GDM1 (cell line): ENCODE data around the gene C9orf57.
"Not testable (repeated sequence)": the region's sequence is repeated elsewhere in the genome, so short reads cannot be mapped to it uniquely, and the experiment has no call there.

Experiments used
- DNase-seq: peaks from one replicate; lab custom pipeline; 2025; lab: John Stamatoyannopoulos, UW

The C9orf57 gene, protein sequence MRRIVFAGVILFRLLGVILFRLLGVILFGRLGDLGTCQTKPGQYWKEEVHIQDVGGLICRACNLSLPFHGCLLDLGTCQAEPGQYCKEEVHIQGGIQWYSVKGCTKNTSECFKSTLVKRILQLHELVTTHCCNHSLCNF

DNA sequence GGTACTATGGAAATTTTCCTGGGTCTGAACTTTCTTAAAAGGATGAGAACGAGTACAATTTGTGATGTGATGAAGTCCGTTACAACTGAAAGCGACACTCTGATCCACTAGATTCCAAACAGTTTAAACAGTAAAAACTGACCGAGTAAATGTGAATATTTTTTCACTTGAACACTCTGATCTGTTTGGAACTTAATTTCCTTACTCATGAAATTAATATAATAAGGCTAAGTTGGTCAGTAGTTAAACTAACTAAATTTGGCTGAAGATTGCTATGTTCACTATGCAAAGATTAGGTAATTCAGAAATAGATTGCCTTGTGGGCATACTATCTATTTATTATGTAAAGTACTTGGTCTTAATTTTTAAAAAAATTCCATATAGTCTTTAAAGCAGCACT lies at the start of gene C9orf57:
C9orf57 (minus strand) TSS at position 101 of the 400 bp plus-strand sequence. CDS start 1,282 bp downstream, outside the sequence.
- no peak for DNase-seq

DNA sequence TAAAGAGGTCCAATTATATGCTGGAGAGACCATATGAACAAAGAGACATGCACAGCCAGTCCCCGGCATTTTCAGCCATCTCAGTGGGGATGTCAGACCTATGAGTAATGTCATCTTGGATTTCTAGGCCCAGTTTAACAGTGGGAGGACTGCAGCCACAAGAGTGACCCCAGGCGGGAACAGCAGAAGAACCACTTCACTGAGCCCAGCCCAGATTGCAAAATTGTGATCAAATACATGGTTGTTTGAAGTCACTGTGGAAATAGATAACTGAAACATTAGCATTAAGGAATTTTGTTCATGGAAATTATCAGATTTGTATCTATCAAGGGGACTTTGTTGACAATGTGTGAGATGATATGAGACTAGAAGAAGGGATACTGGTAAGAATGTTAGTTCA lies 42.1 kb upstream of the C9orf57 start:
- DNase-seq = no peak

DNA sequence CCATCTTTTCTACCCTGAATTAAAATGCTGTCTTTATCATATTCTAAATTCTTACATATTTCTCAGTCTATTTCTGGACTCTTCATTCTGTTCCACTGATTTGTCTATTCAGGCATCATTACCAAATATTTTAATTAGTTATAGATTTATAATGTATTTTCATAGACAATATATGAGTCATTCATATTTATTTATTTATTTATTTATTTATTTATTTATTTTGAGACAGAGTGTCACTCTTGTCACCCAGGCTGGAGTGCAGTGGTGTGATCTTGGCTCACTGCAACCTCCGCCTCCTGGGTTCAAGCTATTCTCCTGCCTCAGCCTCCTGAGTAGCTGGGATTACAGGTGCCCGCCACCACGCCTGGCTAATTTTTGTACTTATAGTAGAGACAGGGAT lies 35.1 kb upstream of the C9orf57 start:
- not testable (repeated sequence) for DNase-seq

DNA sequence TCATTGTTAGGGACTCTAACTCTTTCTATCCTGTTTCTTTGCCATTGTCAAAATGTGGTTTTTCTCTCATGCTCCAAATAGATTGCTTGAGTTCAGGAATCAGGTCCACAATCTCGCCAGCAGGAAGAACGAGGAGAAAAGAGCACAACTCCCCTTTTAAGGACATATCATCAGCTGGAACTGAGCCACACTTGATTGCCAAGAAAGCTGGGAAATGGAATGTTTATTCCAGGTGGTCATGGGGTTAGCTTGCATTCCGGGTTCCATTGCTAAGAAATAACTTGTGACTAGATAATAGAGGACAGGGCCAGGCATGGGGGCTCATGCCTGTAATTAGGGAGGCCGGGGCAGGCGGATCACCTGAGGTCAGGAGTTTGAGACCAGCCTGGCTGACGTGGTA lies 32.4 kb upstream of the C9orf57 start:
- DNase-seq = no peak

DNA sequence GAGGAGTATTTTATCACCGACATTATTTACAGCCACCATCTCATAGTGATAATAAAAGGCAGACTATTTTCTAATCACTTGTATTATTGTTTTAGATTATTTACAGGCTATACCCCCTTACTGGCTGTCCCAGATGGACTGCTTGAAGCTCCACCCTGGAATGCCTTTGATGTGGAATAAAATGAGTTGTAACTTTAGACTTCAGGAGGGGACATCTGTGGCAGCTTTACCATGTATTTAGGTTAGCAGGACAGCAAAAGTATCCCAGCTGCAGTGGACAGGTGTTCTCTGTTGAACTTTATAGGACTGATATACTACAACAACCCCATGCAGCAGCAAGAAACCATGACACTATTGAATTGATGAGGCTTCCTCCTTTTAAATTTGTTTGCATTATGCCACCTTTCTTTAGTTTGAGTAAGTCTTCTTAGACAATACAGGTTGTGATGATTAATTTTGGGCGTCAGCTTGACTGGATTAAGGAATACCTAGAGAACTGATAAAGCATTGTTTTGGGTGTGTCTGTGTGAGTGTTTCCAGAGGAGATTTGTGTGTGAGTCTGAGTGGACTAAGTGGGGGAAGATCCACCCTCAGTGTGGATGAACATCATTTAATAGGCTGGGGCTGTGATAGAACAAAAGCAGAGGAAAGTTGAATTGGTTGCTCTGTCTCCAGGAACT lies 29.2 kb upstream of the C9orf57 start:
- DNase-seq = no peak

DNA sequence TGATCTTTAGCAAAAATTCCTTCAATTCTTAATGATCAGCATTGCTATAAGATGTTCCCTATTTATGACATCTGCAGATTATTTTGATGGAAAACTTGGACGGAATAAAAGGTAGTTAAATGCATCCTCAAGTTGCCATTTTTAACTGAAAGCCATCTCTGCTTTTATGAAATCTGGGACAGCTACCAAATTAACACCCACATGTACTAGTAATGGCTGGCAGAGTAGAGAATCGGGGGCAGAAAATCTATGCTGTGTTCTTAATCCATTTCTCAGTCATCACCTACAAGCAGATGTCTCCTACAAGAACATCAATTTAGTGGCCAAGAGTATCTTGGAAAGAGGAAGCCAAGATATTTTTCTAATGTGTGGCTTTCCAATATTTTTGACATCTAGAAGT lies 22.1 kb upstream of the C9orf57 start:
- DNase-seq = no peak

DNA sequence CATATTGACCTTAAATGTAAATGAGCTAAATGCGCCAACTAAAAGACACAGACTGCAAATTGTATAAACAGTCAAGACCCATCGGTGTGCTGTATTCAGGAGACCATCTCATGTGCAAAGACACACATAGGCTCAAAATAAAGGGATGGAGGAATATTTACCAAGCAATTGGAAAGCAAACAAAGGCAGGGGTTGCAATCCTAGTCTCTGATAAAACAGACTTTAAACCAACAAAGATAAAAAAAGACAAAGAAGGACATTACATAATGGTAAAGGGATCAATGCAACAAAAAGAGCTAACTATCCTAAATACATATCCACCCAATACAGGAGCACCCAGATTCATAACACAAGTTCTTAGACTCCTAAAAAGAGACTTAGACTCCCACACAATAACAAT lies 14.3 kb upstream of the C9orf57 start:
- DNase-seq = not testable (repeated sequence)

DNA sequence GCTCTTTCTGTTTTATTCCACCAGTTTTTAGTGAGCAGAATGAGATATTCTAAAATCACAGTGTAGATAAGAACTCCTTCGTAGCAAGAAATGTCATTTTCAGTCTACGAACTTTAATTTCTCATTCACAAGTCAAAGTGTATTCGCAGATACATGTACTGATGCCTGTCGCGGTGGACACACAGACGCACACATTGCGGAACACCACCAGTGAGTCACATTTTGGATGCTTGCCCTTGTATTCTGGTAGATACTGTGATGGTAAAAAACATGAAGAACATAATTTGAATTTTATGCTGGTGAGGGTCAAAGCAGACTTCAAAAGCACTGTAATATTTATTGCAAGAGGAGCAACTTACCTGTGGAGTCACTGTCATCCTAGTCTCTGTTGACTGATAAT lies 4.7 kb upstream of the C9orf57 start:
- DNase-seq = no peak

DNA sequence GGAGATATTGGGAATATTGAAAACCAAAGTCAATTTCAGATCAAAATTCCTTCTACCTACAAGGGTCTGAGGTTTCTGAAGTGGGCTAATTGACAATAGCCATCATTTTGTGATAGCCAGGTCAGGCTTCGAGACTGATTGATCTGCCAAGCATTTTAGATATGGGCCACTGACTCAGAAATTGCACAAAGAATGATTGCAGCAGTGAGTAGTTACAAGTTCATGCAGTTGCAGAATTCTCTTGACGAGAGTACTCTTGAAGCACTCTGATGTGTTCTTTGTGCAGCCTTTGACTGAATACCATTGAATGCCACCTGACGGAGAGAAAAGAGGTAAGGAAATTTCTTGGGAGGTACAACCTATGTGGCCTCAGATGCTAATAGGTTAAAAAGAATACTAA lies 8.3 kb downstream of the C9orf57 start:
- no peak for DNase-seq

DNA sequence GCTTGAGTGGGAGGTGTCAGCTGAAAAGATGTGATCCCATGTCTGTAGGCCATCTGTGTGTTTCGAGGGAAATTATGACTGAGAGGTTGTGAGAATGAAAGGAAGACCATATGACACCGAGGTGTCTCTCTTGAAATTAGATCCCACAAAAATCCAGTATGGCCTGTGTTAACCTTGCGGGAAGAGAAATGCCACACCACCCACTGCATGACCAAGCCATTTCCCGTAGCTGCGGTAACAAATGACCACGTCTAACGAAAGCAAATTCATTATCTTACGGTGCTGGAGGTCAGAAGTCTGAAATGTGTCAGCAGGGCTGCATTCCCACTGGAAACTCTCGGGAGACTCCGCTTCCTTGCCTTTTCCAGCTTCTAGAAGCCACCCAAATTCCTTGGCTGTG lies 11.6 kb downstream of the C9orf57 start:
- DNase-seq = no peak

DNA sequence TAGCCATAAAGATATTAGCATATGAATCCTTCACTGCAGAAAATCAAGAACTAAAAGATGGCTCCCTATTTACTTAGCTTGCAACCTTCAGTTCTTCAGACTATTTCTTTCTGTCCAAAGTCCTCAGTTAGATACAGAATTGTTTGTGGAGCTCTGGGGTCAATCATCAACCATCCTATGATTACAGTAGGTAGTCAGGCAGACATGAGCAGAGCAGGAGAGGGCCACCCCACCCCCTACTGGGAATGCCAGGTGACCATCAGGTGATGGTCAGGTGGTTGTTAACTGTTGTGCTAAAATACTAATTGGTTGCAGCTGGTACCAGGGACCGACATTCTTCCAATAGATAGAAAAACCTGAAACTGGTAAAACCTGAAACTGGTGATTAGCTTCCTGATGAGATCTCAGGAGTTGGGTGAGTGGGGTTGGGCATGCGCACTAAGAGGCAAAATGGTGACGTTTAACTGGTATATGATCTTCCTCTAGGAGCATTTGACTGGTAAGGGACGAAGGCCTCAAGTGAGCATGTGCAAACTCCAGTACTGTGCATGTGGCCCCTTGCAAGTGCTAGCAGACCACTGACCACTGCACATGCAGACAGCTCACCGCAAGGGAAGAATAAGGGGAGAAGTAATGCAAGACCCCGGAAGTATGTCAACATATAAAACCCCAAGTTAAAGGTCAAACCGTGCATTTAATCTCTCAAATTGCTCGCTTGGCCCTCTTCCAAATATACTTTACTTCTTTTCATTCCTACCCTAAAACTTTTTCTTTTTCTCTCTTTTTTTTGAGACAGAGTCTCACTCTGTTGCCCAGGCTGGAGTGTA lies 13.6 kb downstream of the C9orf57 start:
- DNase-seq = no peak

DNA sequence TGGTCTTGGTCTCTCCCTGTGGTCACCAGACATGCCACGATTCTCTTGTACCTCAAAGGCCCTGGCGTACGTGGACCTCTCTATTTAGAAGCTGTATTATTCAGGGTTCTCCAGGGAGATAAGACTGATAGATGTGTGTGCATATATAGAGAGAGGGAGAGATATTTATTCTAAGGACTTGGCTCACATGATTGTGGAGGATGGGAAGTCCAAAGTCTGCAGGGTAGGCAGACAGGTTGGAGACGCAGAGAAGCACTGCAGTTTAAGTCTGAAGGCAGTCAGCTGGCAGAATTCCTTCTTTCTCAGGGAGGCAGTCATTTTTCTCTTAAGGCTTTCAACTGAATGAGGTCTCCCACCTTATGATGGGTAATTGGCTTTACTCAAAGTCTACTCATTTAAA lies 16.3 kb downstream of the C9orf57 start:
- DNase-seq = no peak

DNA sequence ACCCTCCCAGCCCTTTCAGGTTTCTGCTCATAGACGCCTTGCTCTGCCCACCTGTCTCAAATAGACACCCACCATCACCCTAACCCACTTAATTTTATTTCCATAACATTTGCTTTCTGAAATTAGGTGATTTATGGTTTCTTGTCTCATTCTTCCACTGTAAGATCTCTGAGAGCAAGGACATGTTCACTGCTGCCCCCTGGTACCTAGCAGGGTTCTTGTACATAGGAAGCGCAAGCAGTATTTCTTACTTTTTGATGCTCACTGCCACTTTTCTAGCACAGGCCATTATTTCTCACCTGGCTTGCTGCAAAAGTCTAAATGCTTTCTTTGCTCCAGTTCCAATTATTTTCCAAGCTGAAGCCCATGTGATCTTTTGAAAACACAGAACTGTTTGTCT lies 16.8 kb downstream of the C9orf57 start:
- DNase-seq = no peak

DNA sequence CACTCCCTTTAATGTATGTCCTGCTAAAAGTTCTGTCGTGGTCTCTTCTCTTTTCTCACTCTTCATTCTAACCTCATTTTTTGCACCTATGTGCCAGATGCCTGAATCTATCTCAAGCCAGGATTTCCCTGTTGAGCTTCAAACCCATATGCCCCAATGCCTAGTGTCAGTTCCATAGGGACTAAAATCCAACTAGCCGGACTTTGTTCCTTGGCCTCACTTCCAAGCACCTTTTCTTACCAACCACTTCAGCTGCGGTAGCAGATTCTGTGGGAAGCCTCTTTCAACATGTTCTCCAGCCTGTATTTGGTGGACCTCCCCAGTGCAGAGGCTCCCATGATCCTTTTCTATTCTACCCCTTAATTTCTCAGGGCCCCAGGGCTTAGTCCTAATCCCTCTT lies 17.5 kb downstream of the C9orf57 start:
- DNase-seq = no peak

DNA sequence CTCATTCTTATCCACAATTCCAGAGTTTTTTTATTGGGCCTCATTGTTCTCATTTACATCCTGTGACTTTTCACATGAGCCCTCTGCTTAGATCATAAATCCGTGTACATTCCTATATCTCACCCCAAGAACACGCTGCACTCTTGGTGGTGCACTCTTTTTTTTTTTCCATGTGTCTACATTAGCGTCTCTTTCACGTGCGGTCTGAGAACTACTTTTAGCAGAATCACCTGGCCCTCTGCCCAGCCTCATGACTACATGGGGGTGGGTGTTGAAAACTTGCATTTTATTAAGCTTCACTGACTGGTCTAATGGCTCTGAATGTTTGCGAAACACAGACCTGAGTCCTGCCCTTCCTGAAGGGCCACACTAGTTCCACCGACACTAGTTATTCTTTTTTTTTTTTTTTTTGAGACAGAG lies 18.6 kb downstream of the C9orf57 start:
- no peak for DNase-seq

DNA sequence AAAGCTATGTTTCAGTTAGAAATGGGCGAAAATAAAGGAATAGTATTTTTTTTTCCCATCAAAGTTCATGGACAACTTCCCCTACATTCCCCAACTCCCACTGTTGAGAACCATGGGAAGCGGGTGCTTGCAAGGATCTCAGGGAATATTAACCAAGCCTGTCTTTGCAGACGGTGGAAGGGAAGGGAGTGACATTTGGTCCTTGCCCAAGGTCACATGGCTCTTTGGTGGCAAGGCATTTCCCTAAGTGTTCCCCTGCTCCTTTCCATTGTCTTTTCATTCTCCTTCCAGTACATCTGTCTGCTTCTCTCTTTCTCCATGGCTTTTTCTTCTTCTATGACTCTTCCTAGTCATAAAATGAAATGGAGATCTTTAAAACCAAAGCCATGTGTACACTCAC lies 19.0 kb downstream of the C9orf57 start:
- no peak for DNase-seq

DNA sequence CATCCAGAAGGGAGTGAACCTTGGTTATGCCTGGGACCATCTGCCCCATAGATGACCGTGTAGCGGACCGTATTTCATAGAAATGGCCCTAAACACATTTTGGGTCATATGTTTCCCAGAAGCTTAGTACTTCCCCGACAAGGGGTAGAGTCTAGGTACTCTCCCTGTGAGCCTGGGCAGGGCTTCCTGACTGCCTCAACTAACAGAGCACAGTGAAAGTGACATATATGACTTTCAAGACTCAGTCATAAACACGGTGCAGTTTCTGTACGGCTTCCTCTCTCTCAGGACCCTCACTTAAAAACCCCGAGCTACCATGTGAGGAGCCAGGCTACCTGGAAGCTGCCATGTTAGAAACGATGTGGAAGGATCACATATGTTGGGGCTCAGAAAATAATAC lies 20.9 kb downstream of the C9orf57 start:
- DNase-seq = no peak

DNA sequence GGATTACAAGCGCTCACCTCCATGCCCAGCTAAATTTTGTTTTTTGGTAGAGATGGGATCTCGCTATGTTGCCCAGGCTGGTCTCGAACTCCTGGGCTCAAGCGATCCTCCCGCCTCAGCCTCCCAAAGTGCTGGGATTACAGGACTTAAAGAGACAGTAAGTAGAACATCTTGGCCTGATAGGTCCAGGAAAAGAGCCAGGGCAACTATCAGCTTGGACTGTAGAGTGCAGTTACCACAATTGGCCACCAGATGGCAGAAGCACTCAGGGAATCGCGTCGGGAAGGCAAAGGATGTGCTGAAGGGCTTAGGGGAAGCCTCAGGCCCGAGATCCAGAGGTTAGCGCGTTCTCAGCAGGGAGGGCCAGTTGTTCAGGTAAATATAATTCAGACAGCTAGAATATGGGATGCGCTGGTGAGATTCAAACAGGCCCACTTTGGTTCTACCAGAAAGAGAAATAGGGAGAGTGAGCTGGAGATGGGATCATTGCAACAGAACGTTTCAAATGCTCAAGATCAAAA lies 21.5 kb downstream of the C9orf57 start:
- peak; percentile 13 for DNase-seq

DNA sequence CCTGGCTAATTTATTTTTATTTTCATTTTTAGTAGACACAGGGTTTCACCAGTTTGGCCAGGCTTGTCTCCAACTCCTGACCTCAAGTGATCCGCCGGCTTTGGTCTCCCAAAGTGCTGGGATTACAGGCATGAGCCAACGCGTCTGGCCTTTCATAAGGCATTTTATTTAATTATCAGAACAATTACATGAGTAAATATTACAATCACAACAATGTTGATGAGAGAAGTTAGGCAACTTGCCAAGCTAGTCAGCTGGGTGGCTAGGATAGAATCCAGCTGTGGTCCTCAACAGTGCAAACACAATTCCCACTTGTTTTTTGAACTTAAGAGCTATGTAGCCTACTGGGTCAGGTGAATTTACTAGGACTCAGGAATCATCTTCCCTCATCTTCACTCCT lies 22.0 kb downstream of the C9orf57 start:
- no peak for DNase-seq

DNA sequence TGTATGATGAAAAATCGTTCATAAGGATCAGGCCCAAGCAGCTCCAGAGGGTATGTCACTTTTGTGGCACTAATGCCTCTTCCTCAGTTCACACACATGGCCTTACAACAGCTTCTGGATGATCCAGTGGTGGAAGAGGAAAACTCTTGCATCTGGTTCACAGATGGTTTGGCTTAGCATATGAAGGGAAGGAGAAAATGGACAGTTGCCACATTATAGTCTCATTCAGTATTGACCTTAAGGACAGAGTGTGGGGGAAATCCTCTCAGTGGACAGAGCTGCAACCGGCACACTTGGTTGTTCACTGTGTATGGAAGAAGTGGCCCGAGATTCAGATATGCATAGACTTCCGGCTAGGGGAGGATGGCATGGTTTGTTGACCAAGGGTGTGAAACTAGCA lies 22.8 kb downstream of the C9orf57 start:
- no peak for DNase-seq

DNA sequence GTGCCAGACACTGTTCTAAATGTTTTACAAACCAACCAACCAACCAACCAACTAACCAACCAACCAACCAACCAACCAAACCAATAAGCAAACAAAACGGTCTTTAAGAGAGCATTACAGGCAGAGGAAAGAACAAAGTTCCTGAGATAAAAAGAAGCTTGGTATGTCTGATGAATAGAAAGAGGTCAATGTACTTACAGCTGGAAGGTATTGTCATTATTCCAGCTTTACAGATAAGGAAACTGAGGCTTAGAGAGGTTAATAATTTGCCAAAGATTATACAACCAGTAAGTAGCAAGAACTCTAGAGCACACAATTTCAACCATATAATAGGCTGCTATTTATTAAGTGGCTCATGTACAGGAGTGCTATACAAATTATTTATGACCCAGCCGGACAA lies 29.6 kb downstream of the C9orf57 start:
- DNase-seq = no peak

DNA sequence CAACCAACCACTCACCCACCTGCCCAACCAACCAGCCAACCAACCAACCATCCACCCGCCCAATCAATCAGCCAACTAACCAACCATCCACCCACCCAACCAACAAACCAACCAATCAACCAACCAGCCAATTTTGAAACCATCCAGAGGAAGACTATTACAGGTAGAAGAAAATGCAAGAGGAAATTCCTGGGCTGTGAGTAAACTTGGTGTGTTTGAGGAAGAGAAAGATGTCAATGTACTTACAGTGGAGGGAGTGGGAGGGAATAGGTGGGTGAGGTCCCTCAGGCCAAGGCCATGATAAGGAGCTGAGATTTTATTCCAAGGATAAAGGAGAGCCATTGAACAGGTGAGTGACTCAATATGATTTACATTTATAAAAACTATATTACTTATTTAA lies 30.4 kb downstream of the C9orf57 start:
- DNase-seq = no peak

DNA sequence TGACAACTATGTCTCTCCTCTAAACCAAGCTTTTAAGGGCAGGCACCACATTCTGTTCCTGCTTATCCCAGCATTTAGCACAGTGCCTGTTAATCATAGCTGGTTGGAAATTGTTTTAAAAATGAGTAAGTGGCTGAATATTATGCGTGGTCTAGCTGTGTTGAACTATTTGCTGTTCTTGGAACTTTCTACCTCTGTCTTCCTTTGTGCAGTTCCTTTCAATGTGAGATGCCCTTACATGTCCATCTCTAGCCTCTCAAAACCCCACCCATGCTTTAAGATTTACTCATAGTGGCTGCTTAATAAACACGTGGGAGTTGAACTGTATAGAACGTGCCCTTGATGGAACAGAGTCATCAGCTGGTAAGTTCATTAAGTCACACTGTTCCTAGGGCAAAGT lies 34.5 kb downstream of the C9orf57 start:
- no peak for DNase-seq
